ENCODE measurements around the gene PMEL. TPM values are rescaled to one million over a fixed set of nuclear protein-coding genes. Genes with fewer than 3 reads are reported as not detected.

Gene PMEL
- total RNA-seq, 2 donors from 2014 or later: 0.63 TPM; not detected in 1

DNA sequence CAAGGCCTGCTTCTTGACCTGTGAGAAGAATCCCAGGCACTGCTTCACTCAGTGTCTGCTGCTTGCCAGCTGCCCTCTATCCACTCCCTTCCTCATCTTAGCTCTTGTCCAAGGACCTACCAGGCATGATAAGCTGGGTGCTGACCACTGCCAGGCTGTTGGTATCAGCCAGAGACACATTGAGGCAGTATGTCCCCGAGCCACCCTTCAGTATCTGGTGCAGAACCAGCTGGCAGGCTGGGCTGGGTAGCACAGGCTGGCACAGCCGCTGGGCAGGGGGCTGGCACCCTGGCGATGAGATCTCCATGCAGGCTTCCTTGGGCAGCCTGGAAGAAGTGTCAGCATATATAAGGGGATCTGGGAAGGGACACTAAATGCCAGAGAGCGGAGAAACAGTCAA, 10.5 kb downstream of the PMEL start:
- no peaks in the 10 kb centered on the region for H3K9me3 ChIP-seq (ENCODE audit: control insufficient read depth, low read length, poor library complexity, severe bottlenecking)
- Mint-ChIP-seq H3K36me3 (ENCODE audit: low read depth) (peaks cover 5% of the 10 kb centered on the region), H3K27me3 (no peaks in the 10 kb centered on the region), H3K4me1 (peaks cover 25% of the 10 kb centered on the region), H3K27ac (peak overlapping the region; percentile 39), H3K4me3 (no peak overlapping the region)
- ATAC-seq (peak; percentile 11), DNase-seq (no peak)

DNA sequence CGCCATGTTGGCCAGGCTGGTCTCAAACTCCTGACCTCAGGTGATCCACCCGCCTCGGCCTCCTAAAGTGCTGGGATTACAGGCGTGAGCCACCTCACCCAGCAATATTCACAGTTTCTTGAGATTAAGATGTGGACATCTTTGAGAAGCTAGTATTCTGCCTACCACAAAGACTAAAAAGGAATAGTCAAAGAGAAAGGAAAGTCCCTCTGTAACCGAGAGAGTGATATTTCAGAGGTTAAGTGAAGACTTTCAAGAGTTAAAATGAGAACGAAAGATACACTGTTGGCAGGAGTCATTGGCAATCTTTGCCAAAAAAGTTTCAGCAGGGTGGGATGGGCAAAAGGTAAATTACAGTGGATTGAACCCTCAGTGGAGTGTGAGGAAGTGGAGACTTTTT, 19.3 kb downstream of the PMEL start:
- Mint-ChIP-seq H3K4me3 (no peak overlapping the region), H3K27me3 (no peaks in the 10 kb centered on the region), H3K36me3 (ENCODE audit: low read depth) (peaks cover 15% of the 10 kb centered on the region), H3K4me1 (peaks cover 41% of the 10 kb centered on the region), H3K27ac (peak overlapping the region; percentile 86)
- DNase-seq (no peak), ATAC-seq (no peak)
- H3K9me3 ChIP-seq (ENCODE audit: control insufficient read depth, low read length, poor library complexity, severe bottlenecking): no peaks in the 10 kb centered on the region

GRCh38 chr12:55942577-55943136, 23.2 kb downstream of the PMEL start:
- H3K9me3 ChIP-seq (ENCODE audit: control insufficient read depth, low read length, poor library complexity, severe bottlenecking): no peaks in the 10 kb centered on the region
- DNase-seq: no peak
- Mint-ChIP-seq H3K4me3 (no peak overlapping the region), H3K4me1 (peaks cover 61% of the 10 kb centered on the region), H3K36me3 (ENCODE audit: low read depth) (peaks cover 23% of the 10 kb centered on the region), H3K27ac (peak overlapping the region; percentile 92), H3K27me3 (no peaks in the 10 kb centered on the region)
- ATAC-seq: no peak

GRCh38 chr12:55942055-55942454, 23.8 kb downstream of the PMEL start:
- DNase-seq: no peak
- Mint-ChIP-seq H3K36me3 (ENCODE audit: low read depth) (peaks cover 28% of the 10 kb centered on the region), H3K27ac (peak overlapping the region; percentile 92), H3K4me1 (peaks cover 64% of the 10 kb centered on the region), H3K4me3 (no peak overlapping the region), H3K27me3 (no peaks in the 10 kb centered on the region)
- ATAC-seq: no peak
- H3K9me3 ChIP-seq (ENCODE audit: control insufficient read depth, low read length, poor library complexity, severe bottlenecking): no peaks in the 10 kb centered on the region

- H3K27ac Mint-ChIP-seq: peak overlapping the region; percentile 92
- peak overlapping the region; percentile 67 for H3K4me3 Mint-ChIP-seq
- H3K4me1 Mint-ChIP-seq: peaks cover 73% of the 10 kb centered on the region
- ATAC-seq: peak; percentile 91
- H3K36me3 Mint-ChIP-seq (ENCODE audit: low read depth): peaks cover 35% of the 10 kb centered on the region
- H3K27me3 Mint-ChIP-seq: no peaks in the 10 kb centered on the region
- H3K9me3 ChIP-seq (ENCODE audit: control insufficient read depth, low read length, poor library complexity, severe bottlenecking): no peaks in the 10 kb centered on the region
- peak; percentile 59 to 80 (median 70) for DNase-seq
These were observed 25.6 kb downstream of the PMEL start for GRCh38 chr12:55940065-55940732.

DNA sequence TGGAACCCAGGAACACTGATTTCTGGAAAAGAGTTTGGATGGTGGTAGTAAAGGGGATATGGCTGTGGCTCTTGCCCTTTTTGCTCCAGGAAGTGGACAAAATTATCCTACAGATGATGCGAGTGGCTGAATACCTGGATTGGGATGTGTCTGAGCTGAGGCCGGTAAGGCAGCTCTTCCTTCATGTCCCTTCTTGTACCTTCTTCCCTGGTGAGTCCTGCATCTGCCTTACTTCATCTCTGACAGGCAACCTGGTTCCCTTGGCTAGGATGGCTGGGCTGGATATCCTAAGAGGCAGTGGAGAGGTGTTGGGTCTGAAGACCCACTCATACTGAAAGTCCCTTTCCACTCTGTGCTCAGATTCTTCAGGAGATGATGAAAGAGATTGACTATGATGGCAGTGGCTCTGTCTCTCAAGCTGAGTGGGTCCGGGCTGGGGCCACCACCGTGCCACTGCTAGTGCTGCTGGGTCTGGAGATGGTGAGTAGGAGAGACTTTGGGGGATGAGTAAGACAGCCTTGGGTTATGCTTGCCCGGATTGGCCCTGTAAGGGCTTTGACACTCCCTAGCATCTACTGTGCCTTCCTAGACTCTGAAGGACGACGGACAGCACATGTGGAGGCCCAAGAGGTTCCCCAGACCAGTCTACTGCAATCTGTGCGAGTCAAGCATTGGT, 26.9 kb downstream of the PMEL start:
- DNase-seq (no peak), ATAC-seq (no peak)
- H3K27ac Mint-ChIP-seq: peak overlapping the region; percentile 92
- H3K27me3 Mint-ChIP-seq: no peaks in the 10 kb centered on the region
- peaks cover 31% of the 10 kb centered on the region for H3K36me3 Mint-ChIP-seq (ENCODE audit: low read depth)
- no peaks in the 10 kb centered on the region for H3K9me3 ChIP-seq (ENCODE audit: control insufficient read depth, low read length, poor library complexity, severe bottlenecking)
- peak overlapping the region; percentile 58 for H3K4me3 Mint-ChIP-seq
- peaks cover 77% of the 10 kb centered on the region for H3K4me1 Mint-ChIP-seq

DNA sequence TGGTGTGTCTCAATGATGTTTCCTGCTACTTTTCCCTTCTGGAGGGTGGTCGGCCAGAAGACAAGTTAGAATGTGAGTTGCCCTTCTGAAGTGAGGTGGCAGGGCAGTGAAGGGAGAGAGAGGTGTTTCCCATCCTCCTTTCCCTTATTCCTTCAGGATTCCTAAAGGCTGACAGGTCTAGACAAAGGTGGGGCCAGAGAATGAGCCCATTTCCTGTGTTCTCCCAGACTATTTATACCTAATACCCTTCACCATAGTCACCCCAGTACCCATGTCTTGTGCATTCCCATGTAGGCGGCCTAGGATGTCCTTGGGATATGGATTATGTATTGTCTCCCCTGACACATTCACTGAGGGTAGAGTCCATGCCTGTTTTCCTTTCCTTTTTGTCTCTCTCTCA, 27.9 kb downstream of the PMEL start:
- no peaks in the 10 kb centered on the region for H3K9me3 ChIP-seq (ENCODE audit: control insufficient read depth, low read length, poor library complexity, severe bottlenecking)
- no peak for ATAC-seq
- Mint-ChIP-seq H3K4me3 (peak overlapping the region; percentile 65), H3K27ac (peak overlapping the region; percentile 100), H3K36me3 (ENCODE audit: low read depth) (peaks cover 34% of the 10 kb centered on the region), H3K4me1 (peaks cover 74% of the 10 kb centered on the region), H3K27me3 (no peaks in the 10 kb centered on the region)
- no peak for DNase-seq

- Mint-ChIP-seq H3K27ac (peak overlapping the region; percentile 100), H3K27me3 (no peaks in the 10 kb centered on the region), H3K4me3 (peak overlapping the region; percentile 100), H3K4me1 (peaks cover 72% of the 10 kb centered on the region), H3K36me3 (ENCODE audit: low read depth) (peaks cover 31% of the 10 kb centered on the region)
- DNase-seq (peak in 1 of 3 donors; percentile 26), ATAC-seq (peak; percentile 23)
- no peaks in the 10 kb centered on the region for H3K9me3 ChIP-seq (ENCODE audit: control insufficient read depth, low read length, poor library complexity, severe bottlenecking)
These were observed 30.1 kb downstream of the PMEL start for GRCh38 chr12:55935738-55936151.

DNA sequence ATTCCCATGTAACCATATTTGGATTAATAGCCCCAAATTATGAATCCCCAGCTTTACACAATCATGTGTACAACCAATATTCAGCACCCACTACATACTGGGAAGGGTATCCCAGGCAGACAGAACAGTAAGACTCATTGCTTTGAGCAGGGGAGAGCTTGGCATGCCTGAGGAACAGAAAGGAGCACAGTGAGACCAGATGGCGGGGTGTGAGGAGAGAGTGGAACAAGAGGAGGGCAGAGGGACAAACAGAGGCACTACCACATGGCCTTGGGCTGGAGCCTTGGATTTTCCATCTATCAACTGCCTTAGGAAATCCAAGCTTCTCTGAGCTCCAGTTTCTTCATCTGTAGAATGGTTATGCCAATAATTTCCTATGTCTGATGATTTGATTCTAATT, 31.1 kb downstream of the PMEL start:
- no peak for DNase-seq
- Mint-ChIP-seq H3K4me1 (peaks cover 72% of the 10 kb centered on the region), H3K4me3 (peak overlapping the region; percentile 100), H3K27ac (peak overlapping the region; percentile 100), H3K27me3 (no peaks in the 10 kb centered on the region), H3K36me3 (ENCODE audit: low read depth) (peaks cover 29% of the 10 kb centered on the region)
- no peaks in the 10 kb centered on the region for H3K9me3 ChIP-seq (ENCODE audit: control insufficient read depth, low read length, poor library complexity, severe bottlenecking)
- no peak for ATAC-seq

DNA sequence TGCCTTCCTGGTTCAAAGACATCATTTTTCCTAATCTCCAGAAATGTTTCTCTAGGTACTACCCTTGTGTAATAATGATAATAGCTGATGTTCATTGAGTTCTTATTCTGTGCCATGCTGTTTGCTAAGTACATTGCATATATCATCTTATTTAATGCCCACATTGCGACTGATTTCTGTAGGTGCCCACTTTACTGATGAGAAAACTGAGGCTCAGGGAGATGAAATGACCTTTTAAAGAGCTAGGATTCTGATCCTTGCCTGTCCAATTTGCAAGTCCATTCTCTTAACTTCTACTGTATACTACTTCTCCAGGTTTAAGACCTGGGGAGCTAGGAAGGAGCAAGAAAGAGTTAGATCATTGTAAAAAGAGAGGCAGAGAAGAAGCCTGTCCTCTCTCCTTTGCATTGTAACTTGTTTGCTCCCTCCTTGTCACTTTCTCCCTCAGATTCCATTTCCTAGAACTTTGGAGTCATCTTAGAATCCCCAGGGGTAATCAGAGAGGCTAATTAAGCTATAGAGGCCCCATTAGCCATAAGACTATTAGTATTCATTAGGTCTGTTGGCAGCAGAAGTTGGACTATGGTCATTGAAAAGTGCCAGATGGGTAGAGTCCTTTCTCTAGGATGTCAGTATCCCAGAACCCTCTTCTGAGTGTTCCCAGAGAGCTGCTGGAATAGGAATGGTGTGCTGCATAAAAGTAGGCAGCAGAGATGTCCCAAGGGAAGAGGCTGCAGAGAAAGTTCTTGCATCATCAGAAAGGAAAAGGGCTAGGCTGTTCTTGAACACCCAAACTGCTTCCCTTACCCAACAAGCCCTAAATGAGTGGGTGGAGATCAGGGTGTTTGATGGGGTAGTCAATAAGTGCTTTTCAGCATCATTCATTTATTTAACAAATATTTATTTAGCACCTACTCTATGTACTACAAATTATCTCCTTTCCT, 31.8 kb downstream of the PMEL start:
- H3K27me3 Mint-ChIP-seq: no peaks in the 10 kb centered on the region
- peak overlapping the region; percentile 100 for H3K27ac Mint-ChIP-seq
- peaks cover 29% of the 10 kb centered on the region for H3K36me3 Mint-ChIP-seq (ENCODE audit: low read depth)
- peaks cover 72% of the 10 kb centered on the region for H3K4me1 Mint-ChIP-seq
- DNase-seq (no peak), ATAC-seq (no peak)
- peak overlapping the region; percentile 100 for H3K4me3 Mint-ChIP-seq
- H3K9me3 ChIP-seq (ENCODE audit: control insufficient read depth, low read length, poor library complexity, severe bottlenecking): no peaks in the 10 kb centered on the region

DNA sequence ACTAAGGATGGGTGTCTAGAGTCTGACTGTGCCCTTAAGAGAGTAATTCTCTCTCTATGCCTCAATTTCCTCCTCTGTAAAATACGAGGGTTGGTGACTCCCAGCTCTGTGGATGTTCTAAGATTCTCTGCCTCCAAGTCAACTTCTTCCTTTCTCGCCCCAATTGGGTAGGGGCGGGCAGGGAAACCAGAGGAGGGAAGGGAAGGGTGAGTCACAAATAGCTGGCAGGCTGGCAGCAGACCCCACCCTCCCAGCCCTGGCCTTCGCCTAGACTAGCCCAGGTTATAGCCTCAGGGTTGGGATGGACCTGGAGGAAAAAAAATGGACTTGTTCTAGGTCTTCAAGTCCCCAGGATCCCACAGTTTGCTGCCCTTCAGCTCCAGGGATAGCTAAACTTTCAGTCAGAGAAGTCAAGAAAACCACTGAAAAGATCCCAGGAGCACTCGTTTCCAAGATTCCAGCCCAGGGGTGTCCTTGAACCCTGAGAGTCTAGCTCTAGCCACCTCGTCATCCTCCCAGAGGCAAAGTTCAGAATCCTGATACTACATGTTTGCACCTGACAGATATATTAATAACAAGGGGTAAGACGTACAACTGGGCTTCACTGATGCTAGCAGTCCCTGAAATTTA, 32.6 kb downstream of the PMEL start:
- ATAC-seq (no peak), DNase-seq (no peak)
- Mint-ChIP-seq H3K36me3 (ENCODE audit: low read depth) (peaks cover 24% of the 10 kb centered on the region), H3K4me1 (peaks cover 64% of the 10 kb centered on the region), H3K27me3 (no peaks in the 10 kb centered on the region), H3K27ac (peak overlapping the region; percentile 100), H3K4me3 (peak overlapping the region; percentile 100)
- H3K9me3 ChIP-seq (ENCODE audit: control insufficient read depth, low read length, poor library complexity, severe bottlenecking): no peaks in the 10 kb centered on the region

DNA sequence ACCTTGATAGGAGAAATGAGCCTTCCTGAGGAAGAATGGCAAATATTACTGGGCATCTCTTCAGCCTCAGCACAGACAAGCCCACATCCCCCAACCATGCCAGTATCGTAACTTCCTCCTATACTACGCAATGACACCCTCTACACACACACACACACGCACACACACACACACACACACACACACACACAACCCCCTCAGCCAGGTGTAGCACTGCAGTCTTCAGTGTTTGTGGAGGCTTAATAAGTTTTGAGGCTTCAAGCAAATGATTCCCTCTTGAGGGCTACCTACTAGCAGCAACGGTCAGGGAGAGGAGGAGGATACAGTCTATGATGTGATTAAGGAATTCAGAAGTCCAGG, 33.3 kb downstream of the PMEL start:
- ATAC-seq (peak; percentile 24), DNase-seq (no peak)
- Mint-ChIP-seq H3K4me1 (peaks cover 64% of the 10 kb centered on the region), H3K4me3 (peak overlapping the region; percentile 100), H3K27ac (peak overlapping the region; percentile 100), H3K27me3 (no peaks in the 10 kb centered on the region), H3K36me3 (ENCODE audit: low read depth) (peaks cover 24% of the 10 kb centered on the region)
- no peaks in the 10 kb centered on the region for H3K9me3 ChIP-seq (ENCODE audit: control insufficient read depth, low read length, poor library complexity, severe bottlenecking)
